ENCODE measurements around the gene MVD.

Gene MVD

DNA sequence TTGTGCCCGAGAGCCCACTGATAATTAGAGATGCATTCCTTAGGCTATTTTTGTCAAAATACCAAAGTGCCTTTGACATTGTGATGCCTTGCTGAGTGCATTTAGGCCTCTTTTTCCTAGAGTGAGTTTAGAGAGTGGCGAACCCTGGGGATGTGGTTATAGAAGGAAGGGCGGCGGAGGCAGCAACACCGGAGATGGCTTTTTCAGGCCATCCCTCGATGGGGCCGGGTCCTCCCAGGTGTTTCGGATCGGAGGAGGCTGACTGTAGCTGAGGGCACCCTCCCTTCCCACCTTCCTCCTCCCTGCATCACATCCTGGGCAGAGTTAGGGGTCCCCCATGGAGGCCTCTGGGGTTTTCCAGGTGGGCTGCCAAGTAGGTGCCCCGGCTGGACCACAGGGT, 30.0 kb upstream of the MVD start:
- no peak for DNase-seq (ENCODE audit: low read depth)
- no peak overlapping the region for H3K4me3 ChIP-seq (ENCODE audit: low read depth, low read length)
- TF ChIP-seq, protein P1, sequence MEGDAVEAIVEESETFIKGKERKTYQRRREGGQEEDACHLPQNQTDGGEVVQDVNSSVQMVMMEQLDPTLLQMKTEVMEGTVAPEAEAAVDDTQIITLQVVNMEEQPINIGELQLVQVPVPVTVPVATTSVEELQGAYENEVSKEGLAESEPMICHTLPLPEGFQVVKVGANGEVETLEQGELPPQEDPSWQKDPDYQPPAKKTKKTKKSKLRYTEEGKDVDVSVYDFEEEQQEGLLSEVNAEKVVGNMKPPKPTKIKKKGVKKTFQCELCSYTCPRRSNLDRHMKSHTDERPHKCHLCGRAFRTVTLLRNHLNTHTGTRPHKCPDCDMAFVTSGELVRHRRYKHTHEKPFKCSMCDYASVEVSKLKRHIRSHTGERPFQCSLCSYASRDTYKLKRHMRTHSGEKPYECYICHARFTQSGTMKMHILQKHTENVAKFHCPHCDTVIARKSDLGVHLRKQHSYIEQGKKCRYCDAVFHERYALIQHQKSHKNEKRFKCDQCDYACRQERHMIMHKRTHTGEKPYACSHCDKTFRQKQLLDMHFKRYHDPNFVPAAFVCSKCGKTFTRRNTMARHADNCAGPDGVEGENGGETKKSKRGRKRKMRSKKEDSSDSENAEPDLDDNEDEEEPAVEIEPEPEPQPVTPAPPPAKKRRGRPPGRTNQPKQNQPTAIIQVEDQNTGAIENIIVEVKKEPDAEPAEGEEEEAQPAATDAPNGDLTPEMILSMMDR (IDR thresholded peaks at IDR 0.05; ENCODE audit: low read depth, low read length, missing control alignments) = no peak

GRCh38 chr16:88691924-88692560, 29.2 kb upstream of the MVD start:
- DNase-seq (ENCODE audit: low read depth) = no peak
- TF ChIP-seq, protein P1 (IDR thresholded peaks at IDR 0.05; ENCODE audit: low read depth, low read length, missing control alignments) = no peak
- H3K4me3 ChIP-seq (ENCODE audit: low read depth, low read length) = no peak overlapping the region

- no peak for DNase-seq (ENCODE audit: low read depth)
- TF ChIP-seq, protein P1 (IDR thresholded peaks at IDR 0.05; ENCODE audit: low read depth, low read length, missing control alignments) = no peak
- H3K4me3 ChIP-seq (ENCODE audit: low read depth, low read length) = no peak overlapping the region
These were observed 28.4 kb upstream of the MVD start for GRCh38 chr16:88691129-88691813.

DNA sequence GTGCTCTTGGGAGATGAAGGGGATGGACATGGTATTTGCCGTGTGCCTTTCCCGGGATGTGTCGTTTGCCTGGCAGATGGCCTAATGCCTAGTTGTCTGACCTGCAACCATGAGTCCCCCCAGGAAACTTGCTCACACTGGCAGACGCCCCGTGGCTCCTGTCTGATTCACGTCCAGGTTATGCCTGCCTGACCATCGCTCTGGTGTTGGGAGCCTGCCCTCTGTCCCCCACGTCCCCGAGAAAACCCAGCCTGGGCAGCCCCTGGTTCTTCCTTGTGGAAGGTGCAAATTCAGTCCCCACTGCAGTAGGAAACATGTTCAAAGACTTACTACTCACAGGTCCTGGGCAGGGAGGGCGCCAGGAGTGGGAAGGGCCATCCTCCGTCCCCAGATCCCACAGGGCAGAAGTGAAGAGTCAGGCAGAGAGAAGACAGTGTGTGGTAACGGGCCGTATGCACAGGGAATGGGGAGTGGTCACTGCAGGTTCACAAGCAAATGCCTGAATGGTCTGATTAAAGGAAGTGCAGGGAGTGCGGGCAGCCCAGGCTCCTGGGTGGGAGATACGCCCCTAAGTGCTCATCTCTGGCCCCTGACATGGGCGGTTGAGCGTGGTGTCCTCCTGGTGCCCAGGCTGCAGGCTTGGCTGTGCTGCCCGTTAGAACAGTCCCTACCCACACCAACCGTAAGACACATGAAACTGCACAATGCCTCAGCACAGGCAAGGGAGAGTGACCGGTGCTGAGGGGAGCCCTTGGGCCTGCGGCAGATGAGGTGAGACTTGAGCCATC, 27.6 kb upstream of the MVD start:
- no peak for DNase-seq (ENCODE audit: low read depth)
- TF ChIP-seq, protein P1 (IDR thresholded peaks at IDR 0.05; ENCODE audit: low read depth, low read length, missing control alignments) = no peak

GRCh38 chr16:88688013-88688778, 25.3 kb upstream of the MVD start:
- TF ChIP-seq, protein P1 (IDR thresholded peaks at IDR 0.05; ENCODE audit: low read depth, low read length, missing control alignments) = no peak

More for the DNA sequence above, 27.6 kb upstream of the MVD start:
- H3K4me3 ChIP-seq (ENCODE audit: low read depth, low read length) = no peak overlapping the region

GRCh38 chr16:88687676-88688012, 24.8 kb upstream of the MVD start:
- TF ChIP-seq, protein P1 (IDR thresholded peaks at IDR 0.05; ENCODE audit: low read depth, low read length, missing control alignments) = no peak
- no peak overlapping the region for H3K4me3 ChIP-seq (ENCODE audit: low read depth, low read length)
- no peak for DNase-seq (ENCODE audit: low read depth)

More at GRCh38 chr16:88688013-88688778, 25.3 kb upstream of the MVD start:
- H3K4me3 ChIP-seq (ENCODE audit: low read depth, low read length) = no peak overlapping the region
- no peak for DNase-seq (ENCODE audit: low read depth)
